HG03442 (cell line): ENCODE data around the gene UBE3B.

ENCODE experiments used
- ATAC-seq: cut with Tn5 transposase; IDR thresholded peaks from one replicate; pipeline ENCODE4 v1.9.1; 2021; ENCODE audit warnings: mild to moderate bottlenecking, moderate library complexity; ENCODE audit not compliant: unreplicated experiment

The UBE3B gene

GRCh38 chr12:109567967-109568366 is 90.5 kb downstream of the UBE3B start:
- ATAC-seq, result no peak

DNA sequence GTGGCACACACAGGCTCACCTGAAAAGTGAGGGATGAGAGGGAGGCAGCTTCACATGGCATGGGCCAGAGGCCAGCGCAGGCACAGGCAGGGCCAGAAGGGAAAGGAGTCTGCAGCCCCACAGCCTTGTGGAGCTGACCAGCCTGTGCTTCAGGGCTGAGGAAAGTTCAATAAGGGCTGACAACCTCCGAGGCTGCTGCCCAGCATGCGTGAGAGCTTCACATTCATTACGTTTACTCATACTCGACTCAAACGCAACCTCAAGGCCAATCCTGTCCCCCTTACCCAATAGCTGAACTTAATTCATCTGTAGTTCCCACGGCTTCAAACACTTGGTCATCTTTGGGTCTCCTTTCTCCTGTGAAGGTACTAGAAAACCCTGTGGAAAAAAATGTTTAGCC is 91.1 kb downstream of the UBE3B start:
- no peak for ATAC-seq

DNA sequence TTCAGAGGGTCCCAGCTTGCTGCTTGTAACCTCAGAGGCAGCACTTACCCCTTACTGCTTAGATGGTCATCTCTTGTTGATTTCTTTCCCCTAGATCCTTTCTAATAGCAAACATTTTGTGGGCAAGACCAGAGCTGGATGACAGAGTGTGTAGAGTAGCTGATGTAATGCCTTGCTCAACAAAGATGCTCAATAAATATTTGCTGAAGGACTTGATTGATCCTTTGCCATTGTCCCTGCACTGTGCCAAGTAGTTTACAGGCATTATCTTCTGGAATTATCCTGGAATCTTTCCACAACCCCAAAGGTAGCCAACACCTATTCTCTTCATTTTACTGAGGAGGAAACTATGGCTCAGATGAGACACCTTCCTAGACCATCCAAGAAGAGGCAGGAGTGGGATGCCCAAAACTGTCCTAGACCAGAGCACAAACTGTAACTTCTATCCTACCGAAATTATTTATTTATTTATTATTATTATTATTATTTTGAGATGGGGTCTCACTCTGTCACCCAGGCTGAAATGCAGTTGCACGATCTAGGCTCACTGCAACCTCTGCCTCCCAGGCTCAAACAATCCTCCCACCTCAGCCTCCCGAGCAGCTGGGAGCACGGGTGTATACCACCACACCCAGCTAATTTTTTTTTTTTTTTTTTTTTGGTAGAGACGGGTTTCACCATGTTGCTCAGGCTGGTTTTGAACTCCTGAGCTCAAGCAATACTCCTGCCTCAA is 94.5 kb downstream of the UBE3B start:
- ATAC-seq, result no peak

DNA sequence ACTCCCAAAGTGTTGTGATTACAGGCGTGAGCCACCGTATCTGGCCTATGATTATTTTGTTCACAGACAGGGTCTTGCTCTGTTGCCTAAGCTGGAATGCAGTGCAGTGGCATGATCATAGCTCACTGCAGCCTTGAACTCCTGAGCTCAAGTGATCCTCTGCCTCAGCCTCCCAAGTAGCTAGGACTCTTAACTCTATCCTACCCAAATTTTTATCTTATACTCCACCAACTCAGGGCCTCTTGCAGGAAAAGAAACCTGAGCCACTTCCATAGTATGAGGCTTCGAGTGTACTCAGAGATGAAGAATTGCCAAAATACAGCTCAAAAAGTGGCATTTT is 95.0 kb downstream of the UBE3B start:
- ATAC-seq, result no peak

- peak; percentile 91 for ATAC-seq
Measured at GRCh38 chr12:109573029-109573913, 95.8 kb downstream of the UBE3B start, which contains the start of the genes MMAB and MVK. Gene MMAB, minus strand, starts transcription at chr12:109573504. Its CDS starts 24 bp downstream, at chr12:109573480. Gene MVK, plus strand, starts transcription at chr12:109573794. Its CDS starts 1,029 bp downstream, at chr12:109574823.

GRCh38 chr12:109573914-109574244 is 96.4 kb downstream of the UBE3B start:
- ATAC-seq, result no peak

GRCh38 chr12:109575683-109576082 is 98.2 kb downstream of the UBE3B start:
- ATAC-seq, result no peak

- no peak for ATAC-seq
Measured at GRCh38 chr12:109577311-109577710, 99.9 kb downstream of the UBE3B start.

- no peak for ATAC-seq
Measured at GRCh38 chr12:109578330-109578927, 101.0 kb downstream of the UBE3B start.

- no peak for ATAC-seq
Measured at GRCh38 chr12:109579639-109580038, 102.2 kb downstream of the UBE3B start.

- no peak for ATAC-seq
Measured at GRCh38 chr12:109580272-109580671, 102.8 kb downstream of the UBE3B start.

GRCh38 chr12:109580684-109581333 is 103.4 kb downstream of the UBE3B start:
- ATAC-seq, result no peak

- no peak for ATAC-seq
Measured at GRCh38 chr12:109581334-109581691, 103.9 kb downstream of the UBE3B start.

- ATAC-seq, result no peak
Measured at GRCh38 chr12:109581856-109582255, 104.4 kb downstream of the UBE3B start.

DNA sequence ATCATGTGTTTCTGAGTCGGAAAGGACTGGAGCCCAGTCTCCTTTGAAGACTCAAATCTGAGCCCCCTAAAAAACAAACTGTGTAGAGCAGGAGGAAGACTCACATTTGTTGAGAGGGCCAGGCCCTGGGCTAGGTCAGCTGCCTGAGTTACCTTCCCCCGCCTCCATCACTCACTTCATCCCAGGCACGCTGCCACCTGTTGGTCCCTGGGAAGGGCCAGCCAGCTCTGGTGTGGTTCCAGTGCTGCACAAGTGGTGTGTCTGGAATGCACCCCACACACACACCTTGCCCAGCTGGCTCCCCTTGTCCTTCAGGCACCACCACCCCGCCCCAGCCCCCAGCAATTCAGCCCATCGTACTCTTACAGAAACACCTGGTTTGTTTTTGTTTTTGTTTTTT is 105.2 kb downstream of the UBE3B start:
- no peak for ATAC-seq

- ATAC-seq, result no peak
Measured at GRCh38 chr12:109583733-109584132, 106.3 kb downstream of the UBE3B start.
